ENCODE measurements around the gene ZP1. TPM values are rescaled to one million over a fixed set of nuclear protein-coding genes. Genes with fewer than 3 reads are reported as not detected.
A peak's percentile ranks its signal among the peaks of the same experiment; 100 is the strongest.

Gene ZP1
- total and polyA plus RNA-seq, 2 of the 8 experiments (the other 6 are each of a cell fraction or from before 2014, with no cell fraction given), result not detected

DNA sequence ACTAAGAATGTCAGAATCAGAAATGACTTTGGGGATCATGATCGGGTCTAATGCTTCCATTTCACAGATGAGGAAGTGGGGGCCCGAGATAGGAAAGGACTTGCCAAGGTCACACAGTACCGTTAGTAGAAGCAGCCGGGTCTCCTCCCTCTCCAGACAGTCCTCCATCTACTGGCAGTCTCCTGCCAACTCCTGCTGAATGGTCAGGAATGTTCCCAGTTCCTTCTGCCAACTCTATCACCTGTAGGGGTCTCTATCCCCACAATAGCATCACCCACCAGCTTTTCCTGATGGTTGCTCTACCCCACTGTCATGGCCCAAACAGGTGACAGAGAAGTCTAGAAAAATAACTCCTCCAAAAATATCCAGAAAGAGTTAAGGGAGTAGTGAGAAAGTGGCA lies 49.3 kb upstream of the ZP1 start:
- H3K23me2 ChIP-seq (ENCODE audit: low read depth, low read length), result no peaks in the 10 kb centered on the region; the same call in 1 of the 2 replicates
- 74% methylated on average over 4 of the region's 4 CpGs; no CpG with 5 or more reads in 1 of the 2 experiments for WGBS, 2 experiments (ENCODE audit: extremely low coverage in 1 of 2, insufficient coverage in 1 of 2, insufficient read length in 1 of 2, insufficient replicate concordance in 2 of 2, low coverage in 1 of 2, low lambda C conversion rate in 2 of 2, missing lambda C conversion rate in 1 of 2)
- H3K4ac ChIP-seq (replicated peaks; ENCODE audit: insufficient read length, low read depth, low read length), result no peak overlapping the region
- no peak for DNase-seq (ENCODE audit: low read depth in 1 of 2, low spot score in 2 of 2)
- no peak overlapping the region for H2AFZ ChIP-seq (ENCODE audit: low read length)
- no peak overlapping the region for H2BK15ac ChIP-seq (ENCODE audit: low read length)
- H3K4me3 ChIP-seq (ENCODE audit: extremely low read depth in 1 of 4, insufficient read depth in 2 of 4, low read depth in 3 of 4, low read length in 4 of 4), result no peak overlapping the region
- H4K91ac ChIP-seq (replicated peaks; ENCODE audit: insufficient read length, low read length), result no peak overlapping the region
- TF ChIP-seq, protein P1, sequence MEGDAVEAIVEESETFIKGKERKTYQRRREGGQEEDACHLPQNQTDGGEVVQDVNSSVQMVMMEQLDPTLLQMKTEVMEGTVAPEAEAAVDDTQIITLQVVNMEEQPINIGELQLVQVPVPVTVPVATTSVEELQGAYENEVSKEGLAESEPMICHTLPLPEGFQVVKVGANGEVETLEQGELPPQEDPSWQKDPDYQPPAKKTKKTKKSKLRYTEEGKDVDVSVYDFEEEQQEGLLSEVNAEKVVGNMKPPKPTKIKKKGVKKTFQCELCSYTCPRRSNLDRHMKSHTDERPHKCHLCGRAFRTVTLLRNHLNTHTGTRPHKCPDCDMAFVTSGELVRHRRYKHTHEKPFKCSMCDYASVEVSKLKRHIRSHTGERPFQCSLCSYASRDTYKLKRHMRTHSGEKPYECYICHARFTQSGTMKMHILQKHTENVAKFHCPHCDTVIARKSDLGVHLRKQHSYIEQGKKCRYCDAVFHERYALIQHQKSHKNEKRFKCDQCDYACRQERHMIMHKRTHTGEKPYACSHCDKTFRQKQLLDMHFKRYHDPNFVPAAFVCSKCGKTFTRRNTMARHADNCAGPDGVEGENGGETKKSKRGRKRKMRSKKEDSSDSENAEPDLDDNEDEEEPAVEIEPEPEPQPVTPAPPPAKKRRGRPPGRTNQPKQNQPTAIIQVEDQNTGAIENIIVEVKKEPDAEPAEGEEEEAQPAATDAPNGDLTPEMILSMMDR (IDR thresholded peaks at IDR 0.05; ENCODE audit: control extremely low read depth in 1 of 3, insufficient read depth in 1 of 3, low read depth in 1 of 3, low read length in 3 of 3), result peak in 1 of 3 experiments; percentile 22; a peak in 1 of 4 replicates
- no peak for TF ChIP-seq SP1 (IDR thresholded peaks at IDR 0.05; ENCODE audit: low read depth, low read length)
- H3K79me2 ChIP-seq (ENCODE audit: control insufficient read depth in 1 of 2, insufficient read depth in 2 of 2, low read length in 2 of 2), result no peaks in the 10 kb centered on the region
- no peak overlapping the region for H3K18ac ChIP-seq (ENCODE audit: extremely low read depth, low read length)
- H3K9me3 ChIP-seq (ENCODE audit: insufficient read depth in 2 of 2, low read depth in 1 of 2, low read length in 1 of 2), result peaks cover 8 to 9% of the 10 kb centered on the region in 2 experiments; a peak in 3 of 4 replicates
- no peaks in the 10 kb centered on the region for H3K79me1 ChIP-seq (ENCODE audit: low read depth, low read length)
- H3K56ac ChIP-seq (replicated peaks; ENCODE audit: insufficient read length, low read depth, low read length), result no peak overlapping the region
- ChIA-PET CTCF (ENCODE audit: partially characterized antibody) (interaction anchor here (1.1 to 1.8 kb wide), 4 partner anchors 12 to 56 kb away, joined by 3 to 5 read pairs (median 4); no protein-coding TSS in a partner anchor), POLR2A (ENCODE audit: partially characterized antibody) (no interaction called here)
- no peak overlapping the region for H2BK20ac ChIP-seq (ENCODE audit: low read length)
- H3K4me2 ChIP-seq (ENCODE audit: insufficient read depth in 1 of 2, low read depth in 2 of 2, low read length in 2 of 2), result no peak overlapping the region
- no peak overlapping the region for H3K27ac ChIP-seq (ENCODE audit: low read depth, low read length)
- FAIRE-seq, result no peak
- H4K8ac ChIP-seq (ENCODE audit: extremely low read depth, insufficient read depth, low read length), result no peak overlapping the region
- H3K23ac ChIP-seq (ENCODE audit: insufficient read length), result no peak overlapping the region
- no peak overlapping the region for H4K5ac ChIP-seq (ENCODE audit: insufficient read length, low read depth, low read length)
- no peaks in the 10 kb centered on the region for H3K27me3 ChIP-seq (replicated peaks in 1 of 4; ENCODE audit: control insufficient read depth in 3 of 4, extremely low read depth in 1 of 4, insufficient read depth in 3 of 4, low read length in 3 of 4)
- no peak overlapping the region for H3K14ac ChIP-seq (ENCODE audit: insufficient read length)
- no peaks in the 10 kb centered on the region; a peak in 1 of 7 replicates for H3K4me1 ChIP-seq (replicated peaks in 1 of 4; ENCODE audit: control insufficient read depth in 3 of 4, insufficient read depth in 4 of 4, low read length in 3 of 4)
- no peak overlapping the region for H2AK5ac ChIP-seq (ENCODE audit: low read depth, low read length)
- no peak overlapping the region for H2BK120ac ChIP-seq (replicated peaks; ENCODE audit: low read depth, low read length)
- no peaks in the 10 kb centered on the region for H4K20me1 ChIP-seq (replicated peaks in 1 of 2; ENCODE audit: control insufficient read depth in 1 of 2, insufficient read depth in 2 of 2, low read length in 2 of 2)
- no peak overlapping the region for H2BK5ac ChIP-seq (ENCODE audit: low read depth, low read length)
- no peak overlapping the region for H2BK12ac ChIP-seq (ENCODE audit: low read depth, low read length)
- H3K9ac ChIP-seq (replicated peaks in 1 of 4; ENCODE audit: extremely low read depth in 1 of 4, low read depth in 3 of 4, low read length in 3 of 4), result no peak overlapping the region
- no peaks in the 10 kb centered on the region for H3K36me3 ChIP-seq (ENCODE audit: control insufficient read depth in 2 of 4, insufficient read depth in 4 of 4, low read length in 3 of 4)
